Stimulated activated CD4-positive, alpha-beta T cell treated with anti-CD3 and anti-CD28 coated beads, TNF-alpha, amount 100 ng/mL, for 24 hours (primary cell): Measurements from ENCODE around the gene SRM.
"Not testable (repeated sequence)": the region's sequence is repeated elsewhere in the genome, so short reads cannot be mapped to it uniquely, and the experiment has no call there.

ENCODE experiments used
- DNase-seq, 3 experiments: peaks; one replicate each; pipeline ENCODE4 v3.0.0-alpha.2; 2020; ENCODE audit warnings: low read depth in 3 of 3

The SRM gene

GRCh38 chr1:11064942-11065341 lies 5.1 kb upstream of the SRM start:
- no peak for DNase-seq

- DNase-seq = not testable (repeated sequence)
Observed at GRCh38 chr1:11063937-11064537, 4.2 kb upstream of the SRM start.

GRCh38 chr1:11062965-11063401 lies 3.2 kb upstream of the SRM start:
- no peak for DNase-seq

GRCh38 chr1:11061652-11062365 lies 2.0 kb upstream of the SRM start:
- DNase-seq = no peak

GRCh38 chr1:11059155-11059967 lies 457 bp downstream of the SRM start:
- peak in 1 of 3 experiments; percentile 32 for DNase-seq

GRCh38 chr1:11058595-11059154 lies 1.1 kb downstream of the SRM start:
- DNase-seq = no peak

GRCh38 chr1:11058026-11058425 lies 1.8 kb downstream of the SRM start:
- no peak for DNase-seq

- no peak for DNase-seq
Observed at GRCh38 chr1:11057477-11057876, 2.3 kb downstream of the SRM start.

- DNase-seq = no peak
Observed at GRCh38 chr1:11056504-11056903, 3.3 kb downstream of the SRM start.

GRCh38 chr1:11055676-11056075 lies 4.1 kb downstream of the SRM start:
- no peak for DNase-seq

- DNase-seq = no peak
Observed at GRCh38 chr1:11054666-11055065, 5.2 kb downstream of the SRM start.

GRCh38 chr1:11054181-11054580 lies 5.6 kb downstream of the SRM start:
- no peak for DNase-seq

GRCh38 chr1:11053758-11054137 lies 6.1 kb downstream of the SRM start:
- peak in 1 of 3 experiments; percentile 28 for DNase-seq

- DNase-seq = peak in 1 of 3 experiments; percentile 32
Observed at GRCh38 chr1:11052839-11053757, 6.7 kb downstream of the SRM start.

GRCh38 chr1:11051781-11052511 lies 7.9 kb downstream of the SRM start:
- DNase-seq = no peak

GRCh38 chr1:11051121-11051520 lies 8.7 kb downstream of the SRM start:
- DNase-seq = not testable (repeated sequence)

GRCh38 chr1:11046625-11047365 lies 13.0 kb downstream of the SRM start, which contains the start of gene MASP2:
Gene MASP2, minus strand, starts transcription at chr1:11047239. Its CDS starts 32 bp downstream, at chr1:11047207.
- DNase-seq = no peak

- no peak for DNase-seq
Observed at GRCh38 chr1:11046270-11046566, 13.6 kb downstream of the SRM start.

GRCh38 chr1:11045428-11046269 lies 14.2 kb downstream of the SRM start:
- no peak for DNase-seq
